Prostate gland (tissue), 2 donors: Measurements from ENCODE around the gene GNG13. TPM values are rescaled to one million over a fixed set of nuclear protein-coding genes. Genes with fewer than 3 reads are reported as not detected.

Source experiments
- DNase-seq: peaks from one replicate; pipeline ENCODE4 v3.0.0-alpha.2; 2019; ENCODE audit warnings: low spot score
- H3K27ac ChIP-seq, 2 donors: fragments of 200-600 bp; sonication (generic); 2 replicates each; pipeline ENCODE4 v1.5.1; 2017 to 2019
- H3K27me3 ChIP-seq: fragments of 200-600 bp; sonication (generic); replicated peaks from 2 replicates; pipeline ENCODE4 v1.5.1; 2019; ENCODE audit not compliant: insufficient read depth
- H3K36me3 ChIP-seq, 2 donors: fragments of 200-600 bp; sonication (generic); 1 replicate in 1 of 2; 2 replicates in 1 of 2; pipeline versions ENCODE4 v1.5.1 to v1.8.1; 2017 to 2019
- H3K4me1 ChIP-seq: fragments of 200-600 bp; sonication (generic); replicated peaks from 2 replicates; pipeline ENCODE4 v1.5.1; 2019
- H3K4me3 ChIP-seq, 2 donors: fragments of 200-600 bp; sonication (generic); 2 replicates each; pipeline ENCODE4 v1.5.1; 2017 to 2019
- H3K9me3 ChIP-seq: fragments of 200-600 bp; sonication (generic); 2 replicates; pipeline ENCODE4 v1.5.1; 2017
- CTCF ChIP-seq, 4 experiments: fragments of 200-600 bp in 2 of 4; fragments of 450-650 bp in 2 of 4; sonication (generic) in 2 of 4; IDR thresholded peaks; 1 replicate in 3 of 4; 2 replicates in 1 of 4; pipeline ENCODE4 v1.5.1; 2016 to 2019; ENCODE audit warnings: antibody characterized with exemption in 4 of 4, mild to moderate bottlenecking in 2 of 4, moderate library complexity in 2 of 4
- POLR2A ChIP-seq: fragments of 450-650 bp; IDR thresholded peaks from one replicate; pipeline ENCODE4 v1.6.1; 2016; ENCODE audit warnings: antibody characterized with exemption, mild to moderate bottlenecking
- POLR2AphosphoS5 ChIP-seq: sonication (generic); formaldehyde crosslinking; IDR thresholded peaks from one replicate; pipeline ENCODE4 v1.6.1; 2017; ENCODE audit warnings: antibody characterized with exemption
- WGBS: methylation state at CpG from one replicate; pipeline ENCODE4 v1.1.5; 2018; 5-methylcytosine and 5-hydroxymethylcytosine counted together
- intact Hi-C: fragments of 100-400 bp; cut with DNase I; formaldehyde crosslinking; loops from one replicate; pipeline ENCODE4 v1.14.2; 2022
- total RNA-seq, 2 donors: library from RNA; depleted of rRNA; stranded (reverse); fragments of >200 nt; gene quantifications; one replicate each; pipeline ENCODE4 v1.1.0, GENCODE V29; 2016

The GNG13 gene
- total RNA-seq, 2 donors from 2014 or later = not detected

- DNase-seq = no peak
- Histone ChIP-seq H3K36me3 (no peaks in the 10 kb centered on the region), H3K27me3 (peaks cover 15% of the 10 kb centered on the region), H3K4me1 (no peaks in the 10 kb centered on the region), H3K27ac (no peak overlapping the region), H3K9me3 (no peaks in the 10 kb centered on the region), H3K4me3 (no peak overlapping the region)
- TF ChIP-seq POLR2A (no peak), POLR2AphosphoS5 (no peak), CTCF (IDR thresholded peaks at IDR 0.05) (no peak)
- intact Hi-C loops = no loop called here
- WGBS = 85% methylated on average over 2 of the region's 2 CpGs
Measured at GRCh38 chr16:818592-818991, 18.1 kb upstream of the GNG13 start.

- Histone ChIP-seq H3K4me3 (no peak overlapping the region), H3K27me3 (peaks cover 15% of the 10 kb centered on the region), H3K4me1 (no peaks in the 10 kb centered on the region), H3K27ac (no peak overlapping the region), H3K9me3 (no peaks in the 10 kb centered on the region), H3K36me3 (no peaks in the 10 kb centered on the region)
- 85% methylated on average over 8 of the region's 8 CpGs for WGBS
- no peak for DNase-seq
- intact Hi-C loops = no loop called here
- TF ChIP-seq POLR2AphosphoS5 (no peak), POLR2A (no peak), CTCF (IDR thresholded peaks at IDR 0.05) (no peak)
Measured at GRCh38 chr16:818132-818531, 17.6 kb upstream of the GNG13 start.

- DNase-seq = no peak
- Histone ChIP-seq H3K9me3 (no peaks in the 10 kb centered on the region), H3K4me1 (no peaks in the 10 kb centered on the region), H3K36me3 (no peaks in the 10 kb centered on the region), H3K27ac (no peak overlapping the region), H3K27me3 (peaks cover 15% of the 10 kb centered on the region), H3K4me3 (no peak overlapping the region)
- TF ChIP-seq CTCF (IDR thresholded peaks at IDR 0.05) (no peak), POLR2AphosphoS5 (no peak), POLR2A (no peak)
- 65% methylated on average over 71 of the region's 71 CpGs for WGBS
- intact Hi-C loops = loop anchor here (2.0 kb wide), 1 partner anchor 284 kb away; no protein-coding TSS in a partner anchor
Measured at GRCh38 chr16:817001-817906, 16.7 kb upstream of the GNG13 start.

- Histone ChIP-seq H3K4me3 (no peak overlapping the region), H3K36me3 (no peaks in the 10 kb centered on the region), H3K27ac (no peak overlapping the region), H3K27me3 (peaks cover 15% of the 10 kb centered on the region), H3K9me3 (no peaks in the 10 kb centered on the region), H3K4me1 (no peaks in the 10 kb centered on the region)
- no peak for DNase-seq
- no peak for TF ChIP-seq POLR2A
- no peak for TF ChIP-seq CTCF (IDR thresholded peaks at IDR 0.05)
- no peak for TF ChIP-seq POLR2AphosphoS5
- intact Hi-C loops = loop anchor here (2.0 kb wide), 1 partner anchor 285 kb away; no protein-coding TSS in a partner anchor
- 94% methylated on average over 15 of the region's 15 CpGs for WGBS
Measured at GRCh38 chr16:815861-816260, 15.3 kb upstream of the GNG13 start.

- no peaks in the 10 kb centered on the region for H3K9me3 ChIP-seq
- no peaks in the 10 kb centered on the region for H3K36me3 ChIP-seq
- H3K4me1 ChIP-seq = no peaks in the 10 kb centered on the region
- H3K27ac ChIP-seq = no peak overlapping the region
- WGBS = 80% methylated on average over 9 of the region's 9 CpGs
- TF ChIP-seq POLR2AphosphoS5 (no peak), POLR2A (no peak), CTCF (IDR thresholded peaks at IDR 0.05) (no peak)
- H3K4me3 ChIP-seq = no peak overlapping the region
- intact Hi-C loops = no loop called here
- H3K27me3 ChIP-seq = peaks cover 13% of the 10 kb centered on the region
- no peak for DNase-seq
Measured at GRCh38 chr16:814974-815373, 14.4 kb upstream of the GNG13 start.
